ENCODE data around the gene RNF207. TPM values are rescaled to one million over a fixed set of nuclear protein-coding genes. Genes with fewer than 3 reads are reported as not detected.

The RNF207 gene
- total and polyA plus RNA-seq, 10 of the 15 experiments (the other 5 are each of a cell fraction or from before 2014, with no cell fraction given), result 1.7 to 36.4 (median 13.1) TPM

- no peak for FAIRE-seq
- in situ Hi-C loops (cut with MboI), result no loop called here
Measured at GRCh38 chr1:6174621-6175410, 31.1 kb upstream of the RNF207 start.

More at GRCh38 chr1:6174621-6175410, 31.1 kb upstream of the RNF207 start:
- TF ChIP-seq SMAD5 (IDR thresholded peaks at IDR 0.05; ENCODE audit: low read depth) (no peak), RAD21 (IDR thresholded peaks at IDR 0.05; ENCODE audit: insufficient read depth, low read depth, low read length) (no peak), PKNOX1 (IDR thresholded peaks at IDR 0.05) (no peak), SREBF2 (IDR thresholded peaks at IDR 0.05; ENCODE audit: low read length) (no peak), BACH1 (IDR thresholded peaks at IDR 0.05; ENCODE audit: borderline replicate concordance) (no peak), BCL11A (IDR thresholded peaks at IDR 0.05; ENCODE audit: low read depth, low read length) (no peak), HCFC1 (IDR thresholded peaks at IDR 0.05; ENCODE audit: low read length) (no peak), MEF2B (IDR thresholded peaks at IDR 0.05; ENCODE audit: partially characterized antibody, poor library complexity, severe bottlenecking) (no peak), ZBTB11 (CRISPR knock-in tag; IDR thresholded peaks at IDR 0.05) (no peak), HDGF (IDR thresholded peaks at IDR 0.05) (no peak), EZH2 (IDR thresholded peaks at IDR 0.05; ENCODE audit: borderline replicate concordance, control insufficient read depth, low read depth, low read length) (no peak), EP300 (IDR thresholded peaks at IDR 0.05; ENCODE audit: borderline replicate concordance in 1 of 2, control insufficient read depth in 1 of 2, low read depth in 2 of 2, low read length in 2 of 2) (no peak), MTA2 (IDR thresholded peaks at IDR 0.05; ENCODE audit: low read depth) (no peak)
- TF ChIP-seq, protein P1, sequence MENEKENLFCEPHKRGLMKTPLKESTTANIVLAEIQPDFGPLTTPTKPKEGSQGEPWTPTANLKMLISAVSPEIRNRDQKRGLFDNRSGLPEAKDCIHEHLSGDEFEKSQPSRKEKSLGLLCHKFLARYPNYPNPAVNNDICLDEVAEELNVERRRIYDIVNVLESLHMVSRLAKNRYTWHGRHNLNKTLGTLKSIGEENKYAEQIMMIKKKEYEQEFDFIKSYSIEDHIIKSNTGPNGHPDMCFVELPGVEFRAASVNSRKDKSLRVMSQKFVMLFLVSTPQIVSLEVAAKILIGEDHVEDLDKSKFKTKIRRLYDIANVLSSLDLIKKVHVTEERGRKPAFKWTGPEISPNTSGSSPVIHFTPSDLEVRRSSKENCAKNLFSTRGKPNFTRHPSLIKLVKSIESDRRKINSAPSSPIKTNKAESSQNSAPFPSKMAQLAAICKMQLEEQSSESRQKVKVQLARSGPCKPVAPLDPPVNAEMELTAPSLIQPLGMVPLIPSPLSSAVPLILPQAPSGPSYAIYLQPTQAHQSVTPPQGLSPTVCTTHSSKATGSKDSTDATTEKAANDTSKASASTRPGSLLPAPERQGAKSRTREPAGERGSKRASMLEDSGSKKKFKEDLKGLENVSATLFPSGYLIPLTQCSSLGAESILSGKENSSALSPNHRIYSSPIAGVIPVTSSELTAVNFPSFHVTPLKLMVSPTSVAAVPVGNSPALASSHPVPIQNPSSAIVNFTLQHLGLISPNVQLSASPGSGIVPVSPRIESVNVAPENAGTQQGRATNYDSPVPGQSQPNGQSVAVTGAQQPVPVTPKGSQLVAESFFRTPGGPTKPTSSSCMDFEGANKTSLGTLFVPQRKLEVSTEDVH (IDR thresholded peaks at IDR 0.05; ENCODE audit: low read depth, partially characterized antibody), result no peak
- H3K9ac ChIP-seq (ENCODE audit: control insufficient read depth, insufficient read depth, low read length), result no peak overlapping the region
- no peak overlapping the region for H3K27ac ChIP-seq (ENCODE audit: control insufficient read depth, insufficient read depth)
- H3K9me3 ChIP-seq (replicated peaks; ENCODE audit: control insufficient read depth, insufficient read depth, low read length), result no peaks in the 10 kb centered on the region; the same call in 2 of the 3 replicates
- SMC1A ChIA-PET (ENCODE audit: uncharacterized antibody, unreplicated experiment), result no interaction called here
- H2AFZ ChIP-seq (ENCODE audit: control insufficient read depth, low read depth, low read length), result no peak overlapping the region
- no peak overlapping the region for H3K4me3 ChIP-seq
- intact Hi-C loops (cut with micrococcal nuclease; ENCODE audit: unreplicated experiment), result no loop called here
- 28% methylated on average over 5 of the region's 5 CpGs for WGBS (ENCODE audit: insufficient coverage, insufficient replicate concordance, low lambda C conversion rate, missing lambda C conversion rate)
- ATAC-seq, result no peak
- RAD21 ChIA-PET (ENCODE audit: unreplicated experiment), result no interaction called here
- no peak overlapping the region for H3K4me2 ChIP-seq (ENCODE audit: control insufficient read depth, insufficient read depth)
- no TSS peak for BruUV-seq (replicated peaks)
- CTCF ChIA-PET, result no interaction called here
- POLR2A ChIA-PET, result no interaction called here
- H3K4me1 ChIP-seq (ENCODE audit: control insufficient read depth, insufficient read depth, low read length), result no peaks in the 10 kb centered on the region
- no peak for DNase-seq (ENCODE audit: low read depth, low spot score)
- peaks cover 0 to 5% of the 10 kb centered on the region in 2 experiments; a peak in 2 of 4 replicates for H3K27me3 ChIP-seq (replicated peaks in 1 of 2; ENCODE audit: control insufficient read depth in 2 of 2, insufficient read depth in 2 of 2, low read length in 1 of 2)
- H3K36me3 ChIP-seq (ENCODE audit: control insufficient read depth in 2 of 2, insufficient read depth in 2 of 2, low read length in 1 of 2), result no peaks in the 10 kb centered on the region
- no peaks in the 10 kb centered on the region for H3K79me2 ChIP-seq (ENCODE audit: control insufficient read depth, insufficient read depth, low read length)
- H4K20me1 ChIP-seq (ENCODE audit: control insufficient read depth, insufficient read depth), result no peaks in the 10 kb centered on the region

Measured in GM12878 (cell line).